ENCODE data around the gene MYO1D. TPM values are rescaled to one million over a fixed set of nuclear protein-coding genes. Genes with fewer than 3 reads are reported as not detected.

The MYO1D gene
- total RNA-seq, 1 donor from 2014 or later: 5.5 TPM

DNA sequence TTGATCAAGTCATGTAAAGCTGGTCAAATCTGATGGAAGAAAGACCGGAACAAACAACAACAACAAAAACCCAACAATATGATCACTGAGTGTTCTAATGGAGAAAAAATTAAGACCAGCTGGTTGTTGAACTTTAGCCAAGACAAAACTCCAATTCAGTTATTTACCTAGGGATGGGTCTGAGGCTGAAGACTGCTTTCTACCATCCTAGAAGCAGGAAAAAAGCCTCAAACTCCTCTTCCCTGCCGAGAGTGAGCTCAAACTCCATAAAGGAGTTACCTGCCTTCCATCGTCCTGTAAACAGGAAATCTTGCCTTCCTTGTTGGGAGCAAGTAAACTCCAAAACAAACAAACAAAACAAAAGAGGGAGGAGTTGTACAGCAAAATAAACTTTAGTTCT, 28.0 kb upstream of the MYO1D start:
- no peak for TF ChIP-seq CTCF (IDR thresholded peaks at IDR 0.05; ENCODE audit: borderline replicate concordance)
- no peak overlapping the region for H3K27ac ChIP-seq (replicated peaks)
- peaks cover 2% of the 10 kb centered on the region for H3K4me1 ChIP-seq
- H3K9me3 ChIP-seq (replicated peaks): no peaks in the 10 kb centered on the region
- no peak overlapping the region for H3K4me3 ChIP-seq
- no peak for DNase-seq
- intact Hi-C loops (cut with micrococcal nuclease): no loop called here
- no peaks in the 10 kb centered on the region for H3K36me3 ChIP-seq
- peaks cover 5% of the 10 kb centered on the region for H3K27me3 ChIP-seq (ENCODE audit: low read depth)

GRCh38 chr17:32903774-32904673, 27.1 kb upstream of the MYO1D start:
- peaks cover 5% of the 10 kb centered on the region for H3K27me3 ChIP-seq (ENCODE audit: low read depth)
- intact Hi-C loops (cut with micrococcal nuclease): no loop called here
- H3K36me3 ChIP-seq: no peaks in the 10 kb centered on the region
- no peak for TF ChIP-seq CTCF (IDR thresholded peaks at IDR 0.05; ENCODE audit: borderline replicate concordance)
- no peaks in the 10 kb centered on the region for H3K9me3 ChIP-seq (replicated peaks)
- H3K27ac ChIP-seq (replicated peaks): no peak overlapping the region
- peaks cover 2% of the 10 kb centered on the region for H3K4me1 ChIP-seq
- no peak for DNase-seq
- H3K4me3 ChIP-seq: no peak overlapping the region

DNA sequence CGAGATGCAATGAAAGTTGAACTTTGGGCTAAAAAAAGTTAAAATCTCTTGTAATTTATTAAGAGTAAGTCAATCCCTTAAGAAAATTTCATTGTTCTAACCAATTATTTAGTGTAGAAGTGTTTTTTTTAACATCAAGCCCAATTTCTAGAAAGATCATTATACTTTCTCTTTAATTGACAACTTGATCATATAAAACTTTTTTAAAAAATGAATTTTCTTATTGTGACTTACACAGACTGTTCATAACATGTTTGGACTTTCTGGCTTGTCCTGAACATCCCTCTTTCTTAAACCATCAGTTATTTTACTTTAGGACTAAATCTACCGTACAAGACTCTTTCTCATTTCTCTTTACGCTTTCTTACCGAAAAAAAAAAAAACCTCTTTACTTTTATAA, 24.8 kb upstream of the MYO1D start:
- Histone ChIP-seq H3K27ac (replicated peaks) (no peak overlapping the region), H3K4me3 (no peak overlapping the region), H3K36me3 (no peaks in the 10 kb centered on the region), H3K9me3 (replicated peaks) (no peaks in the 10 kb centered on the region), H3K27me3 (ENCODE audit: low read depth) (peaks cover 5% of the 10 kb centered on the region), H3K4me1 (peaks cover 17% of the 10 kb centered on the region)
- intact Hi-C loops (cut with micrococcal nuclease): no loop called here
- no peak for DNase-seq
- TF ChIP-seq CTCF (IDR thresholded peaks at IDR 0.05; ENCODE audit: borderline replicate concordance): no peak

DNA sequence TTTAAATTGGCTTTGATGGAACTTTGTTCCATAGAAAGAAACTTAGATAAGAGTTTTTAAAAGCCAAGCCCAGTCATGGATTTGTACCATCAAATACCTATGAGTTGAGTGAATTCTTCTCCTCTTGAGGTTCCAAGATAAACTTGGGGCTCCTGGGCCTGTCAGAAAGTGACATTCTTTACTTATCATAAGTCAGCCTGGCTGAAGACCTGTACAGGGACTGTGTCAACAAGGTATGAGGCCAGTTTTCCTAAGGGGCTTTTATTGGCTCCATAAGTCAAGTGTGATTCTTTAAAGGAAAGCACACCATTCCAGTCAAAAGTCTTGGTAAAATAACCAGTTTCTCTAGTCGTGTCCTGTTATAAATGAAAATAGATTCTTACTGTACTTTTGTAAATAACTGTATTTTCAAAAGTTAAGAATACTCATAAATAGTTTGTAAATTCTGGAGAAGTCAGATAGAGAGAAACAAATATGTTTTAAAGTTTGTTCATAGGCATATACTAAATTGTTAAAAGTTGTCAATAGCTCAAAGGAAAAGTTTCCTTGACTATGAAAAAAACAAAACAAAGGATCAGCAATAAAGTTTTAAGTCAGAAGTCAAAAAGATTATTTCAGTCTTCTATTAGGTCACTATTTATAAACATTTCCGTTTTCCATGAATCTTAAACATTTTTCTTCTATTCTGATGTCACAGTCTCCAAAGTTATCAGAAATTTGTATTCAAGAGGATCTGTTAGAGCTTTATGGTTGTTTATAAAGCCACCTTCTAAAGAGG, 22.5 kb upstream of the MYO1D start:
- Histone ChIP-seq H3K27ac (replicated peaks) (no peak overlapping the region), H3K27me3 (ENCODE audit: low read depth) (no peaks in the 10 kb centered on the region), H3K36me3 (no peaks in the 10 kb centered on the region), H3K4me1 (peaks cover 17% of the 10 kb centered on the region), H3K4me3 (no peak overlapping the region), H3K9me3 (replicated peaks) (no peaks in the 10 kb centered on the region)
- TF ChIP-seq CTCF (IDR thresholded peaks at IDR 0.05; ENCODE audit: borderline replicate concordance): no peak
- DNase-seq: no peak
- intact Hi-C loops (cut with micrococcal nuclease): no loop called here

DNA sequence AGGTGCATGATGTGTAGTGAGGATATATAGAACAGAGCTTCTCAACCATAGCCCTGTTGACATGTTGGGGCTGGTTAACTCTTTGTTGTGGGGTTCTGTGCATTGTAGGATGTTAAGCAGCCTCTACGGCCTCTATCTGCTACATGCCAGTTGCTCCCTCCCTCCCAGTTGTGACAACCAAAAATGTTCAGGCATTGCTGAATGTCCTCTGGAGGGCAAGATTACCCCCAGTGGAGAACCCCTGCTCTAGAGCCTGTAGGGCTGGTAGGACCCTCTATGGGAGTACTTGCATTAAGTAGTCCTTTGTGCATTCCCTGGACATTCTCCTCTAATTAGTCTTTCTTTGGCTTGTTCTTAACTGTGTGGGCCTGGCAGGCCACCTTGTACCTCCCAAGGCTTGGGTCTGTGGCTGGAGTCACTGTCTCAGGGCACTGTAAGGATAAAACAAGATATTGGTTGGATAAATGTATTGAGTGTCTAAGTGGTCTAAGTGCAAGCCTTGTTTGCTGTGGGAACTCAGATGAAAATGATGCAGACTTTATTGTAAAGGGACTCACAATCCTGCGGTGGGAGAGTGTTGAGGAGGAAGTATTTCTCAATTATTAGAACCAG, 19.8 kb upstream of the MYO1D start:
- Histone ChIP-seq H3K27me3 (ENCODE audit: low read depth) (no peaks in the 10 kb centered on the region), H3K9me3 (replicated peaks) (no peaks in the 10 kb centered on the region), H3K27ac (replicated peaks) (no peak overlapping the region), H3K36me3 (no peaks in the 10 kb centered on the region), H3K4me3 (no peak overlapping the region), H3K4me1 (peaks cover 17% of the 10 kb centered on the region)
- TF ChIP-seq CTCF (IDR thresholded peaks at IDR 0.05; ENCODE audit: borderline replicate concordance): no peak
- DNase-seq: no peak
- intact Hi-C loops (cut with micrococcal nuclease): no loop called here

Data from left ventricle myocardium inferior (tissue), 1 donor.